OCI-LY3 (cell line): ENCODE data around the gene ERVFRD-1.

ENCODE experiments used
- EZH2phosphoT487 ChIP-seq: fragments of 200-600 bp; shearing (Covaris generic); IDR thresholded peaks from 2 replicates; pipeline ENCODE4 v1.6.1; 2018; ENCODE audit warnings: antibody characterized with exemption, mixed run types, low read depth
- TF ChIP-seq, protein P1 (sequence below): fragments of 200-600, 300-600 bp; sonication (generic); IDR thresholded peaks from 2 replicates; pipeline ENCODE4 v1.5.1; 2014; ENCODE audit warnings: antibody characterized with exemption, low read length, low read depth

GRCh38 chr6:11097476-11097875 is 14.0 kb downstream of the ERVFRD-1 start:
- TF ChIP-seq, protein P1, sequence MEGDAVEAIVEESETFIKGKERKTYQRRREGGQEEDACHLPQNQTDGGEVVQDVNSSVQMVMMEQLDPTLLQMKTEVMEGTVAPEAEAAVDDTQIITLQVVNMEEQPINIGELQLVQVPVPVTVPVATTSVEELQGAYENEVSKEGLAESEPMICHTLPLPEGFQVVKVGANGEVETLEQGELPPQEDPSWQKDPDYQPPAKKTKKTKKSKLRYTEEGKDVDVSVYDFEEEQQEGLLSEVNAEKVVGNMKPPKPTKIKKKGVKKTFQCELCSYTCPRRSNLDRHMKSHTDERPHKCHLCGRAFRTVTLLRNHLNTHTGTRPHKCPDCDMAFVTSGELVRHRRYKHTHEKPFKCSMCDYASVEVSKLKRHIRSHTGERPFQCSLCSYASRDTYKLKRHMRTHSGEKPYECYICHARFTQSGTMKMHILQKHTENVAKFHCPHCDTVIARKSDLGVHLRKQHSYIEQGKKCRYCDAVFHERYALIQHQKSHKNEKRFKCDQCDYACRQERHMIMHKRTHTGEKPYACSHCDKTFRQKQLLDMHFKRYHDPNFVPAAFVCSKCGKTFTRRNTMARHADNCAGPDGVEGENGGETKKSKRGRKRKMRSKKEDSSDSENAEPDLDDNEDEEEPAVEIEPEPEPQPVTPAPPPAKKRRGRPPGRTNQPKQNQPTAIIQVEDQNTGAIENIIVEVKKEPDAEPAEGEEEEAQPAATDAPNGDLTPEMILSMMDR = no peak
- TF ChIP-seq EZH2phosphoT487 = no peak
